ENCODE data around the gene DHFR2.

Gene DHFR2

DNA sequence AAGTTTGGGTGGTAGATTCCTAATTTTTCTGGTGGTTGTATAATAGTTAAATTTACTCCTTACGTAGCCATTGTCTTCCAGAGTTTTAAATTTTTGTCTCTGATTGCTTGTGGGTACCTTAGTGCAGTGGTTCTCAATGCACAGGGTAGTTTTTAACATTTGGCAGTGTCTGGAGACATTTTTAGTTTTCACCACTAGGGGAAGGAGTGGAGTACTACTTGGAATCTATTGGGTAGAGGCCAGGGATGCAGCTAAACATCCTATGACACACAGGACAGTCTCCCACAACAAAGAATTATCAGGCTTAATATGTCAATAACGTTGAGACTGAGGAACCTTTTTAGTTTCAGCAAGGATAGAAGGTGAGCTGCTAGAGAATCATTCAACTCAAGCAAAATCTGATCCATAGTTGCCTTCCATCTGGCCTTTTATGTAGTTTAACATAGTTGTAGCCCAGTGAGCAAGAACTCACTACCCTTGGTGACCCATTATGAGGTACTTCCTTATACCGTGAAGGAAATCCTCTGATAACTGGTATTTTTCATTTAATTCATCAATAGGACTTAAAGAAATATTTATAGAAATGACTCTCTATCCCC lies 25.7 kb downstream of the DHFR2 start:
- TF ChIP-seq GATA3 (IDR thresholded peaks at IDR 0.05; ENCODE audit: low read depth, low read length), result no peak
- TF ChIP-seq GATA2 (IDR thresholded peaks at IDR 0.05; ENCODE audit: low read depth, low read length), result no peak

DNA sequence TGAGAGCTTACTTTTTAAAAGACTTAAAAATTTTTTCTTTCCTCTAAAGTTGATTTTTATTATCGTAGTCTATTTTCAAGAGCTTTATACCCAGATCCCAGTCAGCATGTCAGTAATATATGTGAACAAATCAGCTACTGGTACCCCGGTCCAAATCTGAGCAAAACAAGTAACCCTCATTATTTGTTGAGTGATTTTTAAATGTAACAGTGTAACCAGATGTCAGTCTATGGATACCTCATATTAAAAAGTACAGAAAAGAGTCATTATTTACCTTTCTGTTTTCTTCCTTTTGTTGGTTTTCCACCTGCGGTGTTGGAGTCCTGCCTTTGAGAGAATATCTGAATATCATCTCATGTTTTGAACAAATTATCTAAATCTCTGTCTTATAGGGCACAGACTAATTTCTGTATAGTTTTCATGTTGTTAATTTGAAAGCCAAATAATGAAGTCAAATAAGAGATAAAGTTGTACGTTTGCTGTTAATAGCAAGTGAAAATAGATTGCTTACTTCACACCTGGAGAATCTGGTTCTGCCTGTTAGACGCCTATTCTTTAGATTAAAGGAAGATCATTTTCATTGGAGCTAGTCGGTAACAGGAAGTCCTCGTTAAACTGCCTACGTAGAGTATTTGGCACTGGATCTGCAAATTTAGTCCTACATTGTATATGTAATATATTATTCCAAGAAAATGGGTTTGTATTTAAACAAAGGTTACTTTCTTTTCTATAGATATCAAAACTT lies 34.5 kb downstream of the DHFR2 start, which contains the start of gene STX19:
STX19 (minus strand) TSS at position 505 of the 745 bp plus-strand sequence. CDS start 13,328 bp downstream, outside the sequence.
- TF ChIP-seq GATA3 (IDR thresholded peaks at IDR 0.05; ENCODE audit: low read depth, low read length), result no peak
- no peak for TF ChIP-seq GATA2 (IDR thresholded peaks at IDR 0.05; ENCODE audit: low read depth, low read length)

DNA sequence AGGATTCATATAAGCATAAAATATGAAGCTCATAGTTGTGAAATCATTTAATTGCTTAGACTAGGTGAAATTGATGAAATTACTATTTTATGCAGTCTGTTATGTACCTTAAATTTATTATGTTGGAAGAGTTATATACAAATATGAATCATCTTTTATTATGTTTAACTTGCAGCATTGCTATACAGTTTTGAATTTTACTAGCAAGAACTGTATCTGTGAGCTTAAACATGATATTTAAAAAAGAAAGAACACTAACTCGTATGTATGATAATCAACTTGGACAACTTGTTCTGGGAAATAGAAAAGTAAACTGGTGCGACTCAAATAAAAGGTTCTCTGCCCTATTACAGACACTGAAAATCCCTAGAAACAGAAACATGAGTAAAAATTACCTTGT lies 36.1 kb downstream of the DHFR2 start:
- TF ChIP-seq GATA3 (IDR thresholded peaks at IDR 0.05; ENCODE audit: low read depth, low read length) (no peak), GATA2 (IDR thresholded peaks at IDR 0.05; ENCODE audit: low read depth, low read length) (no peak)

DNA sequence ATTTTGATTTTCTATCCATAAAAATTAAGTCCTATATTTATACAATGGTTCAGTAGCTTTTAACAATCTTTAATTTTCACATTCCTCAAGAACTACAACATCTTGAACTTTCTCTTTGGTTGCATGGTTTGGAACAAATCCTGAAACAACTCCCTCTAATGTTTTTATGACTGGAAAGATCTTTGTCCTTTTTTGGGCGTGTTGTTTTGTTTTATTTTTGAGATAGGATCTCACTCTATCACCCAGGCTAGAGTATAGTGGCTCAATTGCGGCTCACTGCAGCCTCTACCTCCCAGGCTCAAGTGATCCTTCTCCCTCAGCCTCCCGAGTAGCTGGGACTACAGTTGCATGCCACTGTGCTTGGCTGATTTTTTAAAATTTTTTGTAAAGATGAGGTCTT lies 38.3 kb downstream of the DHFR2 start:
- no peak for TF ChIP-seq GATA3 (IDR thresholded peaks at IDR 0.05; ENCODE audit: low read depth, low read length)
- TF ChIP-seq GATA2 (IDR thresholded peaks at IDR 0.05; ENCODE audit: low read depth, low read length), result no peak

DNA sequence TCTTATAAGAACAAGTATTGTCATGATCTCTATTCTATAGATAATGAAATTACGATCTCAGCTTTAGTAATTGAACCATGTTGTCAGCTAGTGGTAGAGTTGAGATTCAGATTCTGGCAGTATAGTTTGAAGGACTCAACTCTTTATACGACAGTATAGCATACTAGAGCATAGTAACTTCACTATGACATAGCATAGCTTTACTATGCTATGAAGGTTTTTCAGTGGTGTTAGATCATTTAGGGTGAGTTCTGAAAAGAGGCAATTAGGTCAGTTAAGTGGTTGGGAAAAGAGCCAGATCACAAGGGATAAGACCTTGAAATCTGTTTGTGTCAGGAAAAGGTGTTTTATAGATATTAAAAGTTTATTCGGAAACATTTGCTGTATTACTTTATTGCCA lies 42.4 kb downstream of the DHFR2 start:
- TF ChIP-seq GATA2 (IDR thresholded peaks at IDR 0.05; ENCODE audit: low read depth, low read length) (no peak), GATA3 (IDR thresholded peaks at IDR 0.05; ENCODE audit: low read depth, low read length) (no peak)

DNA sequence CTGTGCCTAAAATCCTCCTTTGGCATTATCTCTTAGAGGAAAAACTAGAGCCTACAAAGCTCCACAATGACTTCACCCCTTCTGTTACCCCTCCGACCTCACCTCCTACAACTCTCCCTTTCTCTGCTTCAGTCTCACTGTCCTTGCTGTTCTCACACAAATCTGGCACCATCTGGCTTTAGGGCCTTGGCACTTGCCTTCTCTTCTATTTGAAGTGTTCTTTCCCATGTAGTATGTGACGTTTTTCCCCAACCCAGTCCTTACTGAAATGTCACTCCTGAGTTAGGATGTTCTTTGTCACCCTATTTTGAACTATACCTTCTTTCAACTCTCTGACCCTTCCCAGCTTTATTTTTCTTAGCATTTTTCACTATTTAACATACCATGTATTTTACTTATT lies 43.1 kb downstream of the DHFR2 start:
- no peak for TF ChIP-seq GATA3 (IDR thresholded peaks at IDR 0.05; ENCODE audit: low read depth, low read length)
- no peak for TF ChIP-seq GATA2 (IDR thresholded peaks at IDR 0.05; ENCODE audit: low read depth, low read length)

DNA sequence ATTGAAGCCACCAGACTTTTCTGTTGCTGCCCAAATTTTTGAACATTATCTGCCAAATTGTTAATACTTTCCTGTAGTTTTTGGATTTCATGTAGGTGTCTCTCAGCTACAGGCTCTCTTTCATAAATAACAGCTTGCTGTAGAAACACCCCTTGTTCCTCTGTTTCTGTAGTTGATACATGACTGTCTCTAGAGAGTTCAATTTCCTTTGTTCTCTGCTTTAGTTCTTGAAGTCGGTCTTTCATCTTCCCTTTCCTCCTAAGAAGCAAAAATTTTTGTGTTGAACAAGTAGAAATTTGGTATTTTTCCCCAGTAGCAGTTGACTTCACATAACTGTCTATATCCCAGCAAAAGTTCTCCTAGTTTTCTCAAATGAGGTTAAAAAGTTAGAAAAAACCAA lies 47.7 kb downstream of the DHFR2 start:
- TF ChIP-seq GATA2 (IDR thresholded peaks at IDR 0.05; ENCODE audit: low read depth, low read length) (no peak), GATA3 (IDR thresholded peaks at IDR 0.05; ENCODE audit: low read depth, low read length) (no peak)

GRCh38 chr3:94012185-94012584 lies 50.5 kb downstream of the DHFR2 start:
- TF ChIP-seq GATA3 (IDR thresholded peaks at IDR 0.05; ENCODE audit: low read depth, low read length), result no peak
- TF ChIP-seq GATA2 (IDR thresholded peaks at IDR 0.05; ENCODE audit: low read depth, low read length), result no peak

DNA sequence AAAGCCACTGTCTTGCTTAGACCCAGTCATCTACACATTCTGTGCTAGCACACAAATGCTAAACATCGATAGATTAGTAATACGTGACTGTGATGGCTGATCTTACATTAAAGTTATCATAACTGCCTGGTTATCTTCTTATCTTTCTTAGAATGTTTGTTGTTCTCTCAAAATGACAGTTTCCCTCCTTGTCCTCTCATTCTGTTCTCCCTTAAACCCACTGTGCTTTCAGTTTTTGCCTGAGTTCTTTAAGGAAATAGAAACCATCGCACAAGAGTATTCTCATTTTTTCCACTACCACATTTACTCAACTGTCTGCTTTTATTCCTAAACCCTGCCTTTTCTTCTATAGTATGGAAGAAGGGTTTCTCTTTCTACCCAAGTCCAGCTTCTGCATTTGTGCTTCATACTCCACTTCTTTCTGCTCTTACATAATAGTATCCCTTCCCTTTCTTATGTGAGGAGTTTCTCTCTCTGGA lies 51.4 kb downstream of the DHFR2 start:
- no peak for TF ChIP-seq GATA3 (IDR thresholded peaks at IDR 0.05; ENCODE audit: low read depth, low read length)
- TF ChIP-seq GATA2 (IDR thresholded peaks at IDR 0.05; ENCODE audit: low read depth, low read length), result no peak

DNA sequence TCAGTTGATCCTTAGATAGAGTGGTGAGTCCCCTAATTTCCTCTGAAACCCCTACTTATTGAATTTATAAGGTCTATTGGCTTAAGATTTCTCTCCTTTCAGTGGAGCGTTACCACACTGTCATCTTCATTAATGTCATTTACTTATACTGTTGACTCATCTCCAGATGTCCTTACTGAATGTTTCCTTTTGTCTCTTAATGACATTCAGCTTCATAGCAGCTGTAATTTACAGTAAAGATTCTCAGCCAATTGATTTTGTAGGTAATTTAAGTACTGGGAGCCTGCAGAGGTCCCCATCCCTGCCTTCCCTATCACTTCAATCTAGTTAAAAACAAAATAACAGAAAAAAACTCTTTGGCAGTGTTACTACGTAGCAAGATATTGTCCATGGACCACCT lies 53.1 kb downstream of the DHFR2 start:
- TF ChIP-seq GATA2 (IDR thresholded peaks at IDR 0.05; ENCODE audit: low read depth, low read length), result no peak
- TF ChIP-seq GATA3 (IDR thresholded peaks at IDR 0.05; ENCODE audit: low read depth, low read length), result no peak

DNA sequence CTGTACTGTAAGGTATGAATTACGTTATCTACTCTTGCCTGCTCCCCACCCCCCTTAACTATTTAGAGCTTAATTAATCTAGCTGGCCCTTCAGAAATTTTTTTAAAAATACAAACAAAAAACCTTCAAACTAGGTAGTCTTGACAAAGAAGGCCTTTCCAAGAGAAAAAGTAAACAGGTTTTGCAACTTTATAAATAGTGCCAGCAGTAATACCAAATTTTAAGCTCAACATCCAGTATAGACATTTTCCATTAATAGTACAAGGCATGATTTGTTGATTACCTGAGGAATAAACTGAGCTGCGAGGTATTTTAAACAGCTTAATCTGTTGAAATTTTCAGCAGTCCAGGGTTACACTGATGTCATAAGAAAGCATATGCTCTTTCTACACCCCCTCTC lies 54.5 kb downstream of the DHFR2 start:
- TF ChIP-seq GATA2 (IDR thresholded peaks at IDR 0.05; ENCODE audit: low read depth, low read length) (no peak), GATA3 (IDR thresholded peaks at IDR 0.05; ENCODE audit: low read depth, low read length) (no peak)

Measured in SH-SY5Y (cell line).